HepG2 (cell line): ENCODE results near the gene DDAH1. TPM values are rescaled to one million over a fixed set of nuclear protein-coding genes. Genes with fewer than 3 reads are reported as not detected.

Experiments
- ATF7 ChIP-seq, 2 experiments: fragments of 450-650 bp in 1 of 2; sonication (generic) in 1 of 2; formaldehyde crosslinking in 1 of 2; IDR thresholded peaks; 2 replicates each; pipeline versions ENCODE4 v1.4.0 to v1.6.1; 2016 to 2020; ENCODE audit warnings: antibody characterized with exemption in 1 of 2, mild to moderate bottlenecking in 1 of 2, missing genetic modification reagents in 1 of 2
- ATF7-NPFF ChIP-seq: sonication (generic); formaldehyde crosslinking; IDR thresholded peaks from 2 replicates; pipeline ENCODE4 v1.8.1; 2023; ENCODE audit warnings: mild to moderate bottlenecking, low read depth, missing genetic modification reagents, moderate library complexity
- ATM ChIP-seq: fragments of 450-650 bp; IDR thresholded peaks from 2 replicates; pipeline ENCODE4 v1.7.1; 2017; ENCODE audit warnings: mild to moderate bottlenecking, borderline replicate concordance
- BHLHE40 ChIP-seq: IDR thresholded peaks from 2 replicates; pipeline ENCODE4 v1.6.1; 2011; ENCODE audit warnings: low read length, improper control_type of control experiment
- FOXC1 ChIP-seq: sonication (generic); formaldehyde crosslinking; IDR thresholded peaks from 2 replicates; pipeline ENCODE4 v1.8.0; 2022; ENCODE audit warnings: mild to moderate bottlenecking, missing genetic modification reagents, borderline replicate concordance
- GTF3A ChIP-seq: sonication (generic); formaldehyde crosslinking; conservative IDR thresholded peaks from 2 replicates; pipeline ENCODE4 v1.4.0; 2020; ENCODE audit warnings: mild to moderate bottlenecking, missing genetic modification reagents
- HNF1B ChIP-seq: sonication (generic); formaldehyde crosslinking; IDR thresholded peaks from 2 replicates; pipeline ENCODE4 v1.5.1; 2020; ENCODE audit warnings: mild to moderate bottlenecking, moderate library complexity, missing genetic modification reagents
- JDP2 ChIP-seq: sonication (generic); formaldehyde crosslinking; IDR thresholded peaks from 2 replicates; pipeline ENCODE4 v1.8.1; 2022; ENCODE audit warnings: missing genetic modification reagents, borderline replicate concordance
- NAIF1 ChIP-seq: sonication (generic); formaldehyde crosslinking; IDR thresholded peaks from 2 replicates; pipeline ENCODE4 v1.5.0; 2020; ENCODE audit warnings: mild to moderate bottlenecking, missing genetic modification reagents, borderline replicate concordance
- RNF2 ChIP-seq: fragments of 450-650 bp; conservative IDR thresholded peaks from 2 replicates; pipeline ENCODE4 v1.6.1; 2016; ENCODE audit warnings: low read depth
- SOX6 ChIP-seq, 2 experiments: fragments of 450-650 bp in 1 of 2; sonication (generic) in 1 of 2; formaldehyde crosslinking in 1 of 2; IDR thresholded peaks; 2 replicates each; pipeline versions ENCODE4 v1.4.0 to v1.6.1; 2017 to 2020; ENCODE audit warnings: antibody characterized with exemption in 1 of 2, mild to moderate bottlenecking in 1 of 2, missing genetic modification reagents in 1 of 2
- ZBTB37 ChIP-seq: sonication (generic); formaldehyde crosslinking; IDR thresholded peaks from 2 replicates; pipeline ENCODE4 v1.4.0; 2020; ENCODE audit warnings: mild to moderate bottlenecking, missing genetic modification reagents
- ZBTB7B ChIP-seq: sonication (generic); formaldehyde crosslinking; IDR thresholded peaks from 2 replicates; pipeline ENCODE4 v1.4.0; 2020; ENCODE audit warnings: missing genetic modification reagents
- ZMAT5 ChIP-seq: sonication (generic); formaldehyde crosslinking; IDR thresholded peaks from 2 replicates; pipeline ENCODE4 v1.5.0; 2020; ENCODE audit warnings: mild to moderate bottlenecking, low read depth, missing genetic modification reagents, borderline replicate concordance
- ZNF264 ChIP-seq: sonication (generic); formaldehyde crosslinking; IDR thresholded peaks from 2 replicates; pipeline ENCODE4 v1.4.0; 2020; ENCODE audit warnings: missing genetic modification reagents
- ZNF317 ChIP-seq: sonication (generic); formaldehyde crosslinking; IDR thresholded peaks from 2 replicates; pipeline ENCODE4 v1.5.0; 2020; ENCODE audit warnings: mild to moderate bottlenecking, missing genetic modification reagents
- ZNF577 ChIP-seq: sonication (generic); formaldehyde crosslinking; IDR thresholded peaks from 2 replicates; pipeline ENCODE4 v1.4.0; 2020; ENCODE audit warnings: mild to moderate bottlenecking, low read depth, missing genetic modification reagents, borderline replicate concordance
- ZNF609 ChIP-seq: sonication (generic); formaldehyde crosslinking; IDR thresholded peaks from 2 replicates; pipeline ENCODE4 v1.4.0; 2020; ENCODE audit warnings: mild to moderate bottlenecking, missing genetic modification reagents, borderline replicate concordance
- ZNF704 ChIP-seq: sonication (generic); formaldehyde crosslinking; IDR thresholded peaks from 2 replicates; pipeline ENCODE4 v1.8.1; 2023; ENCODE audit warnings: mild to moderate bottlenecking, inconsistent platforms, moderate library complexity, missing genetic modification reagents, borderline replicate concordance
- polyA plus RNA-seq, 8 experiments: library from polyadenylated mRNA; depleted of rRNA in 3 of 8; stranded (reverse) in 7 of 8; unstranded in 1 of 8; fragments of >200 nt; fragmentation: Illumina TruSeq in 4 of 8; extraction: Trizol in 4 of 8; gene quantifications; 2 replicates each; pipeline versions ENCODE4 v1.2.1 to v1.2.3, GENCODE V29; 2011 to 2016; ENCODE audit warnings: low read depth in 4 of 8, missing spikeins in 1 of 8, mixed read lengths in 1 of 8; ENCODE audit not compliant: insufficient read depth in 1 of 8
- total RNA-seq, 5 experiments: library from RNA; depleted of rRNA; stranded (reverse); fragments of >200 nt; fragmentation: Illumina TruSeq; extraction: Trizol; gene quantifications; 2 replicates each; pipeline ENCODE4 v1.2.3, GENCODE V29; 2016; ENCODE audit warnings: low read depth in 1 of 5

Gene DDAH1
- total and polyA plus RNA-seq, 2 of the 13 experiments (the other 11 are each of a cell fraction or from before 2014, with no cell fraction given), result 39.7 to 64.4 TPM

GRCh38 chr1:85328713-85329397 is 136.1 kb downstream of the DDAH1 start (continued):
- no peak for TF ChIP-seq SOX6 (IDR thresholded peaks at IDR 0.05)
- TF ChIP-seq SOX6 (CRISPR knock-in tag; IDR thresholded peaks at IDR 0.05), result peak; percentile 97
- no peak for TF ChIP-seq FOXC1 (CRISPR knock-in tag)
- peak; percentile 86 for TF ChIP-seq ZNF317 (CRISPR knock-in tag)
- no peak for TF ChIP-seq ZMAT5
- TF ChIP-seq ATM, result no peak
- TF ChIP-seq GTF3A (CRISPR knock-in tag), result no peak
- TF ChIP-seq ATF7 (IDR thresholded peaks at IDR 0.05), result no peak
- TF ChIP-seq ATF7 (CRISPR knock-in tag; IDR thresholded peaks at IDR 0.05), result peak; percentile 82; the same call in 1 of the 2 replicates
- TF ChIP-seq ZNF704, result no peak
- no peak for TF ChIP-seq ZNF577 (CRISPR knock-in tag)
- TF ChIP-seq JDP2, result no peak
- TF ChIP-seq ZBTB37 (CRISPR knock-in tag), result no peak
- TF ChIP-seq RNF2, result no peak
- peak; percentile 79; the same call in 1 of the 2 replicates for TF ChIP-seq ZNF609 (CRISPR knock-in tag)
- peak; percentile 70; the same call in 1 of the 2 replicates for TF ChIP-seq ZNF264 (CRISPR knock-in tag)
- TF ChIP-seq HNF1B (CRISPR knock-in tag), result peak; percentile 92
- peak; percentile 67 for TF ChIP-seq ZBTB7B (CRISPR knock-in tag)
- no peak; the same call in 1 of the 2 replicates for TF ChIP-seq BHLHE40
- no peak for TF ChIP-seq NAIF1
- no peak for TF ChIP-seq ATF7-NPFF (CRISPR knock-in tag)
